Measurements from ENCODE around the gene HIRIP3. TPM values are rescaled to one million over a fixed set of nuclear protein-coding genes. Genes with fewer than 3 reads are reported as not detected.

Gene HIRIP3
- total RNA-seq, 1 experiment from 2014 or later, result 25.3 TPM

- CTCF ChIA-PET, result interaction anchor here (0.6 kb wide), 1 partner anchor 178 kb away, joined by 3 read pairs; no protein-coding TSS in a partner anchor
These were observed 10.1 kb downstream of the HIRIP3 start for GRCh38 chr16:29985271-29985811.

GRCh38 chr16:29984764-29985147, 10.7 kb downstream of the HIRIP3 start:
- Histone ChIP-seq H3K36me3 (ENCODE audit: control insufficient read depth, insufficient read depth, low read length) (peaks cover 29% of the 10 kb centered on the region), H3K4me1 (ENCODE audit: control insufficient read depth, insufficient read depth, low read length) (no peaks in the 10 kb centered on the region), H3K27me3 (ENCODE audit: control insufficient read depth, insufficient read depth, low read length) (no peaks in the 10 kb centered on the region), H3K27ac (ENCODE audit: low read length) (no peak overlapping the region), H3K9me3 (ENCODE audit: control insufficient read depth, insufficient read depth, low read depth, low read length) (no peaks in the 10 kb centered on the region), H3K4me3 (ENCODE audit: low read depth in 2 of 2, low read length in 2 of 2) (no peak overlapping the region)
- CTCF ChIA-PET, result no interaction called here
- no peak for ATAC-seq
- intact Hi-C loops (cut with micrococcal nuclease; ENCODE audit: unreplicated experiment), result no loop called here
- DNase-seq (ENCODE audit: low read depth, low spot score), result no peak
- BruUV-seq (replicated peaks), result no TSS peak
- no peak for TF ChIP-seq POLR2AphosphoS5 (IDR thresholded peaks at IDR 0.05; ENCODE audit: low read depth, low read length)
- POLR2A ChIA-PET, result no interaction called here
- in situ Hi-C loops (cut with HindIII; ENCODE audit: low pct_unique_long_range_greater_than_20kb, low sequenced_read_pairs), result no loop called here

More at GRCh38 chr16:29985271-29985811, 10.1 kb downstream of the HIRIP3 start:
- BruUV-seq (replicated peaks), result no TSS peak
- H3K27ac ChIP-seq (ENCODE audit: low read length), result no peak overlapping the region
- H3K36me3 ChIP-seq (ENCODE audit: control insufficient read depth, insufficient read depth, low read length), result peaks cover 29% of the 10 kb centered on the region
- no peak overlapping the region for H3K4me3 ChIP-seq (ENCODE audit: low read depth in 2 of 2, low read length in 2 of 2)
- no peaks in the 10 kb centered on the region for H3K4me1 ChIP-seq (ENCODE audit: control insufficient read depth, insufficient read depth, low read length)
- no peak for TF ChIP-seq REST (IDR thresholded peaks at IDR 0.05; ENCODE audit: insufficient read depth in 1 of 2, low read depth in 2 of 2, low read length in 1 of 2)
- TF ChIP-seq TCF7L2 (IDR thresholded peaks at IDR 0.05; ENCODE audit: low read depth, low read length), result no peak
- TF ChIP-seq SIN3A (IDR thresholded peaks at IDR 0.05; ENCODE audit: borderline replicate concordance, insufficient read depth, low read depth, low read length), result no peak
- TF ChIP-seq POLR2AphosphoS5 (IDR thresholded peaks at IDR 0.05; ENCODE audit: low read depth, low read length), result no peak
- TF ChIP-seq CTCF (IDR thresholded peaks at IDR 0.05), result no peak
- POLR2A ChIA-PET, result no interaction called here
- H3K9me3 ChIP-seq (ENCODE audit: control insufficient read depth, insufficient read depth, low read depth, low read length), result no peaks in the 10 kb centered on the region
- in situ Hi-C loops (cut with HindIII; ENCODE audit: low pct_unique_long_range_greater_than_20kb, low sequenced_read_pairs), result no loop called here
- H3K27me3 ChIP-seq (ENCODE audit: control insufficient read depth, insufficient read depth, low read length), result no peaks in the 10 kb centered on the region
- intact Hi-C loops (cut with micrococcal nuclease; ENCODE audit: unreplicated experiment), result no loop called here
- ATAC-seq (no peak), DNase-seq (ENCODE audit: low read depth, low spot score) (no peak)

- Histone ChIP-seq H3K4me3 (ENCODE audit: low read depth in 2 of 2, low read length in 2 of 2) (no peak overlapping the region), H3K27me3 (ENCODE audit: control insufficient read depth, insufficient read depth, low read length) (no peaks in the 10 kb centered on the region), H3K36me3 (ENCODE audit: control insufficient read depth, insufficient read depth, low read length) (peaks cover 31% of the 10 kb centered on the region), H3K4me1 (ENCODE audit: control insufficient read depth, insufficient read depth, low read length) (no peaks in the 10 kb centered on the region), H3K9me3 (ENCODE audit: control insufficient read depth, insufficient read depth, low read depth, low read length) (no peaks in the 10 kb centered on the region), H3K27ac (ENCODE audit: low read length) (no peak overlapping the region)
- ATAC-seq (no peak), DNase-seq (ENCODE audit: low read depth, low spot score) (no peak)
- TF ChIP-seq REST (IDR thresholded peaks at IDR 0.05; ENCODE audit: insufficient read depth in 1 of 2, low read depth in 2 of 2, low read length in 1 of 2) (no peak), TCF7L2 (IDR thresholded peaks at IDR 0.05; ENCODE audit: low read depth, low read length) (no peak), SIN3A (IDR thresholded peaks at IDR 0.05; ENCODE audit: borderline replicate concordance, insufficient read depth, low read depth, low read length) (no peak), CTCF (IDR thresholded peaks at IDR 0.05) (no peak), POLR2AphosphoS5 (IDR thresholded peaks at IDR 0.05; ENCODE audit: low read depth, low read length) (no peak)
- CTCF ChIA-PET, result no interaction called here
- POLR2A ChIA-PET, result no interaction called here
- intact Hi-C loops (cut with micrococcal nuclease; ENCODE audit: unreplicated experiment) (no loop called here), in situ Hi-C loops (cut with HindIII; ENCODE audit: low pct_unique_long_range_greater_than_20kb, low sequenced_read_pairs) (no loop called here)
- BruUV-seq (replicated peaks), result no TSS peak
These were observed 11.2 kb downstream of the HIRIP3 start for GRCh38 chr16:29984137-29984763.

Data from Panc1 (cell line).